ENCODE measurements around the gene UST. TPM values are rescaled to one million over a fixed set of nuclear protein-coding genes. Genes with fewer than 3 reads are reported as not detected.

The UST gene
- total and polyA plus RNA-seq, 9 of the 15 experiments (the other 6 are each of a cell fraction or from before 2014, with no cell fraction given), result 0.04 to 0.10 TPM; not detected in 7

- ATAC-seq, result no peak
- ChIA-PET CTCF (ENCODE audit: low intra/inter-chr PET ratio) (no interaction called here), POLR2A (no interaction called here)
- in situ Hi-C loops (cut with MboI), result no loop called here
- TF ChIP-seq PTRF (tag; IDR thresholded peaks at IDR 0.05) (no peak), AFF1 (IDR thresholded peaks at IDR 0.05; ENCODE audit: low read depth in 1 of 2, partially characterized antibody in 2 of 2) (no peak), SIN3A (IDR thresholded peaks at IDR 0.05; ENCODE audit: borderline replicate concordance in 2 of 2, control insufficient read depth in 1 of 2, low read depth in 2 of 2, low read length in 2 of 2) (no peak), HLTF (IDR thresholded peaks at IDR 0.05) (no peak), HCFC1 (IDR thresholded peaks at IDR 0.05; ENCODE audit: low read depth, low read length) (no peak), ZNF212 (CRISPR knock-in tag; IDR thresholded peaks at IDR 0.05) (no peak), ZNF24 (IDR thresholded peaks at IDR 0.05) (no peak), RB1 (IDR thresholded peaks at IDR 0.05; ENCODE audit: low read depth) (no peak), TFE3 (CRISPR knock-in tag; IDR thresholded peaks at IDR 0.05) (no peak), AFF4 (CRISPR knock-in tag; IDR thresholded peaks at IDR 0.05) (no peak), NCOA6 (IDR thresholded peaks at IDR 0.05) (no peak), ZNF133 (CRISPR knock-in tag; IDR thresholded peaks at IDR 0.05) (no peak), POLR3G (IDR thresholded peaks at IDR 0.05; ENCODE audit: extremely low read depth, insufficient read length, insufficient replicate concordance) (no peak), ATF1 (CRISPR knock-in tag; IDR thresholded peaks at IDR 0.05) (no peak), ATF1 (tag; IDR thresholded peaks at IDR 0.05) (no peak)
- Histone ChIP-seq H3K36me3 (ENCODE audit: control insufficient read depth, insufficient read depth, low read length) (no peaks in the 10 kb centered on the region), H3K4me1 (replicated peaks in 1 of 2; ENCODE audit: control insufficient read depth in 2 of 2, insufficient read depth in 2 of 2, low read length in 2 of 2) (no peaks in the 10 kb centered on the region), H3K27ac (ENCODE audit: extremely low read depth, low read depth, low read length) (no peak overlapping the region), H3K9ac (ENCODE audit: insufficient read depth in 1 of 2, low read depth in 2 of 2, low read length in 2 of 2) (no peak overlapping the region), H3K4me3 (no peak overlapping the region), H4K20me1 (replicated peaks; ENCODE audit: control insufficient read depth, insufficient read depth, low read length) (no peaks in the 10 kb centered on the region), H3K27me3 (ENCODE audit: control insufficient read depth in 2 of 2, insufficient read depth in 2 of 2, low read length in 2 of 2) (peaks cover 5 to 6% of the 10 kb centered on the region in 2 experiments; a peak in 2 of 5 replicates), H3K9me1 (ENCODE audit: control insufficient read depth, insufficient read depth, low read length) (no peaks in the 10 kb centered on the region), H2AFZ (ENCODE audit: low read depth, low read length) (no peak overlapping the region), H3K79me2 (ENCODE audit: control insufficient read depth, insufficient read depth, low read length) (no peaks in the 10 kb centered on the region), H3K4me2 (ENCODE audit: insufficient read depth, low read length) (no peak overlapping the region), H3K9me3 (replicated peaks; ENCODE audit: control insufficient read depth, insufficient read depth, low read depth, low read length) (no peaks in the 10 kb centered on the region)
- BruUV-seq (replicated peaks), result no TSS peak
- 11% methylated on average over 3 of the region's 3 CpGs for WGBS (ENCODE audit: insufficient coverage, low coverage, missing lambda C conversion rate)
- no peak for FAIRE-seq
- DNase-seq (ENCODE audit: extremely low read depth in 1 of 4, low spot score in 3 of 4), result no peak
- intact Hi-C loops (cut with micrococcal nuclease), result no loop called here
These were observed 7.1 kb upstream of the UST start for GRCh38 chr6:148739822-148740128.
